Measurements from ENCODE around the gene DDB1. TPM values are rescaled to one million over a fixed set of nuclear protein-coding genes. Genes with fewer than 3 reads are reported as not detected.

DDB1 gene
- total and polyA plus RNA-seq, 2 of the 13 experiments (the other 11 are each of a cell fraction or from before 2014, with no cell fraction given), result 217 to 266 TPM

- no peak for ATAC-seq
- Histone ChIP-seq H2AFZ (ENCODE audit: low read length) (no peak overlapping the region), H3K27ac (ENCODE audit: extremely low read length, insufficient read depth, low read length) (no peak overlapping the region), H3K79me2 (ENCODE audit: insufficient read depth, low read length) (no peaks in the 10 kb centered on the region), H3K27me3 (ENCODE audit: control insufficient read depth in 1 of 2, insufficient read depth in 2 of 2, low read length in 2 of 2) (no peaks in the 10 kb centered on the region), H4K20me1 (ENCODE audit: insufficient read depth, low read length) (peaks cover 7% of the 10 kb centered on the region; the same call in 1 of the 2 replicates), H3K4me1 (ENCODE audit: insufficient read depth, low read length) (no peaks in the 10 kb centered on the region), H3K9ac (ENCODE audit: insufficient read depth, low read depth, low read length) (no peak overlapping the region), H3K9me3 (ENCODE audit: low read length) (no peaks in the 10 kb centered on the region), H3K4me3 (replicated peaks in 1 of 3; ENCODE audit: insufficient read depth in 1 of 3, low read depth in 2 of 3, low read length in 3 of 3) (no peak overlapping the region), H3K4me2 (ENCODE audit: low read depth, low read length) (no peak overlapping the region), H3K36me3 (replicated peaks in 1 of 2; ENCODE audit: control insufficient read depth in 1 of 2, insufficient read depth in 2 of 2, low read length in 2 of 2) (peaks cover 49 to 73% of the 10 kb centered on the region in 2 experiments)
- no peak for DNase-seq (ENCODE audit: low spot score)
- ChIA-PET POLR2A (no interaction called here), CTCF (ENCODE audit: low intra/inter-chr PET ratio, low total read pairs) (no interaction called here)
- 99% methylated on average over 21 of the region's 29 CpGs for WGBS (ENCODE audit: low lambda C conversion rate)
- intact Hi-C loops (cut with micrococcal nuclease; ENCODE audit: unreplicated experiment), result no loop called here
- BruUV-seq (replicated peaks), result no TSS peak
- in situ Hi-C loops (cut with HindIII; ENCODE audit: extremely low pct_ligation_motif_present, low pct_unique_long_range_greater_than_20kb), result no loop called here
- no peak for TF ChIP-seq ZNF784 (CRISPR knock-in tag; IDR thresholded peaks at IDR 0.05; ENCODE audit: borderline replicate concordance)
- peak; percentile 57 for TF ChIP-seq AGO2 (optimal IDR thresholded peaks at IDR 0.05; ENCODE audit: low read depth, low read length)
- TF ChIP-seq POLR2AphosphoS5 (IDR thresholded peaks at IDR 0.05; ENCODE audit: low read depth, low read length), result peak; percentile 12; the same call in 1 of the 2 replicates
- FAIRE-seq, result no peak
Observed at GRCh38 chr11:61343792-61344745, 11.2 kb upstream of the DDB1 start.

GRCh38 chr11:61342207-61342803 lies 9.4 kb upstream of the DDB1 start:
- Histone ChIP-seq H3K9me3 (ENCODE audit: low read length) (no peaks in the 10 kb centered on the region), H4K20me1 (ENCODE audit: insufficient read depth, low read length) (peaks cover 7% of the 10 kb centered on the region; the same call in 1 of the 2 replicates), H3K36me3 (replicated peaks in 1 of 2; ENCODE audit: control insufficient read depth in 1 of 2, insufficient read depth in 2 of 2, low read length in 2 of 2) (peaks cover 54 to 90% of the 10 kb centered on the region in 2 experiments), H3K9ac (ENCODE audit: insufficient read depth, low read depth, low read length) (no peak overlapping the region), H3K27ac (ENCODE audit: extremely low read length, insufficient read depth, low read length) (no peak overlapping the region), H3K4me3 (replicated peaks in 1 of 3; ENCODE audit: insufficient read depth in 1 of 3, low read depth in 2 of 3, low read length in 3 of 3) (no peak overlapping the region), H3K27me3 (ENCODE audit: control insufficient read depth in 1 of 2, insufficient read depth in 2 of 2, low read length in 2 of 2) (no peaks in the 10 kb centered on the region), H3K4me2 (ENCODE audit: low read depth, low read length) (no peak overlapping the region), H3K4me1 (ENCODE audit: insufficient read depth, low read length) (peaks cover 2% of the 10 kb centered on the region), H2AFZ (ENCODE audit: low read length) (no peak overlapping the region), H3K79me2 (ENCODE audit: insufficient read depth, low read length) (peaks cover 8% of the 10 kb centered on the region)
- no peak for DNase-seq (ENCODE audit: low spot score)
- intact Hi-C loops (cut with micrococcal nuclease; ENCODE audit: unreplicated experiment), result no loop called here
- FAIRE-seq, result no peak
- in situ Hi-C loops (cut with HindIII; ENCODE audit: extremely low pct_ligation_motif_present, low pct_unique_long_range_greater_than_20kb), result no loop called here
- ChIA-PET CTCF (ENCODE audit: low intra/inter-chr PET ratio, low total read pairs) (no interaction called here), POLR2A (interaction anchor here (1.7 kb wide), 1 partner anchor 19 kb away, joined by 4 read pairs; the partner anchor contains the start of genes CYB561A3 and TMEM138)
- BruUV-seq (replicated peaks), result no TSS peak
- no peak for ATAC-seq
- 98% methylated on average over 20 of the region's 20 CpGs for WGBS (ENCODE audit: low lambda C conversion rate)
- TF ChIP-seq AGO2 (optimal IDR thresholded peaks at IDR 0.05; ENCODE audit: low read depth, low read length), result peak; percentile 30
- no peak for TF ChIP-seq NR2F1 (CRISPR knock-in tag; IDR thresholded peaks at IDR 0.05)
- TF ChIP-seq XRCC5 (optimal IDR thresholded peaks at IDR 0.05; ENCODE audit: low read length), result no peak
- TF ChIP-seq KIAA2018 (CRISPR knock-in tag; IDR thresholded peaks at IDR 0.05; ENCODE audit: borderline replicate concordance), result no peak
